Gastrocnemius medialis (tissue), 4 donors: Measurements from ENCODE around the gene RITA1.

Experiments used
- POLR2A ChIP-seq, 2 donors: fragments of 450-650 bp; IDR thresholded peaks; one replicate each; pipeline ENCODE4 v1.6.1; 2017; ENCODE audit warnings: antibody characterized with exemption in 2 of 2, mild to moderate bottlenecking in 2 of 2, moderate library complexity in 2 of 2
- TF ChIP-seq, protein P1 (sequence below), 5 experiments: fragments of 450-650 bp in 3 of 5; fragments of 200-600 bp in 2 of 5; sonication (generic) in 2 of 5; IDR thresholded peaks in 4 of 5; conservative IDR thresholded peaks in 1 of 5; 1 replicate in 4 of 5; 2 replicates in 1 of 5; pipeline ENCODE4 v1.5.1; 2016 to 2019; ENCODE audit warnings: antibody characterized with exemption in 5 of 5, mild to moderate bottlenecking in 3 of 5, moderate library complexity in 3 of 5

DNA sequence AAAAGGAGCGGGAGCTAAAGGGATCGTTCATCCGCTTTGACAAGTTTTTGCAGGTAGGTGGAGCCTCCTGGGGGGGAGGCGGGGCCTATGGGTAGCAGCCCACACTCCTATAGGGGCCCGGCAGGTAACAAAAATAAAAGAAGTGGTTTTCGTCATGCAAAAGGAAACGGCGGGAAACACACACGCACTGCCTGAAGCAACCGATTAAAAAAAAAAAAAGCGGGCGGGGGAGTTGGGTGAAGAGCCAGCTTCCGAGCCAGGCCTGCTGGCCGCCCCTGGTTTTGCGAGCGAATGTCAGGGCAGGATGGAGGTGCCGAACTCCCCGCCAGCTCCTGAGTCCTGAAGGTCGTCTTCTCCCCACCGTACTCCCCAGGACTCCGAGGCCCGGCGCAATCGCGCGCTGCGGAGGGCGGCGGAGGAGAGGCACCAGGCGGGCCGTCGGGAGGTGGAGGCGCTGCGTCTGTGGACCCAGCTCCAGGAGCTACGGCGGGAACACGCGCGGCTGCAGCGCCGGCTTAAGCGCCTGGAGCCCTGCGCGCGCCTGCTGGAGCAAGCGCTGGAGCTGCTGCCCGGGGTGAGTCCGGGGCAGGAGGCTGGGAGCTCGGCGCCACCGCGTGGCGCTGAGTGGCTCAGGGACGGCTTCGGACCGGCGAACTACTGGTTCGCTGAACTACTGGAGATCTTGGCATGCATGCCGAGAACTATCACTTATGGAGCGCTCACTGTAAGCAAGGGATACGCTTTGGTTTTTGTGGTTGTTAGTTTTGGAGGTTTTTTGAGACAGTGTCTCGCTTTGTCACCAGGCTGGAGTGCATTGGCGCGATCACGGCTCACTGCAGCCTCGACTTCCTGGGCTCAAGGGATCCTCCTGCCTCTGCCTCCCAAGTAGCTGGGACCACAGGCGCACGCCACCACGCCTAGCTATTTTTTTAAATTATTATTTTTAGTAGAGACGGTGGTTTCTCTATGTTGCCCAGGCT, 32.4 kb upstream of the RITA1 start:
- TF ChIP-seq, protein P1, sequence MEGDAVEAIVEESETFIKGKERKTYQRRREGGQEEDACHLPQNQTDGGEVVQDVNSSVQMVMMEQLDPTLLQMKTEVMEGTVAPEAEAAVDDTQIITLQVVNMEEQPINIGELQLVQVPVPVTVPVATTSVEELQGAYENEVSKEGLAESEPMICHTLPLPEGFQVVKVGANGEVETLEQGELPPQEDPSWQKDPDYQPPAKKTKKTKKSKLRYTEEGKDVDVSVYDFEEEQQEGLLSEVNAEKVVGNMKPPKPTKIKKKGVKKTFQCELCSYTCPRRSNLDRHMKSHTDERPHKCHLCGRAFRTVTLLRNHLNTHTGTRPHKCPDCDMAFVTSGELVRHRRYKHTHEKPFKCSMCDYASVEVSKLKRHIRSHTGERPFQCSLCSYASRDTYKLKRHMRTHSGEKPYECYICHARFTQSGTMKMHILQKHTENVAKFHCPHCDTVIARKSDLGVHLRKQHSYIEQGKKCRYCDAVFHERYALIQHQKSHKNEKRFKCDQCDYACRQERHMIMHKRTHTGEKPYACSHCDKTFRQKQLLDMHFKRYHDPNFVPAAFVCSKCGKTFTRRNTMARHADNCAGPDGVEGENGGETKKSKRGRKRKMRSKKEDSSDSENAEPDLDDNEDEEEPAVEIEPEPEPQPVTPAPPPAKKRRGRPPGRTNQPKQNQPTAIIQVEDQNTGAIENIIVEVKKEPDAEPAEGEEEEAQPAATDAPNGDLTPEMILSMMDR (IDR thresholded peaks at IDR 0.05 in 4 of 5, conservative IDR thresholded peaks at IDR 0.05 in 1 of 5), result peak in 2 of 5 experiments; percentile 17 to 29
- TF ChIP-seq POLR2A (IDR thresholded peaks at IDR 0.05), result no peak
